ENCODE measurements around the gene ATP2B3.

The ATP2B3 gene

GRCh38 chrX:153549807-153550206, 32.4 kb downstream of the ATP2B3 start:
- Histone ChIP-seq H3K36me3 (ENCODE audit: control insufficient read depth, insufficient read depth, low read length) (no peaks in the 10 kb centered on the region), H3K9ac (no peak overlapping the region), H3K4me2 (ENCODE audit: low read length) (no peak overlapping the region), H2AFZ (no peak overlapping the region), H3K27ac (no peak overlapping the region), H3K27me3 (ENCODE audit: control insufficient read depth, insufficient read depth, low read length) (no peaks in the 10 kb centered on the region), H3K9me3 (ENCODE audit: control insufficient read depth, low read length) (no peaks in the 10 kb centered on the region), H3K79me2 (no peaks in the 10 kb centered on the region), H3K4me3 (ENCODE audit: low read depth, low read length) (no peak overlapping the region), H3K4me1 (no peaks in the 10 kb centered on the region)
- TF ChIP-seq CTCF (IDR thresholded peaks at IDR 0.05): no peak

- Histone ChIP-seq H3K27me3 (ENCODE audit: control insufficient read depth, insufficient read depth, low read length) (no peaks in the 10 kb centered on the region), H2AFZ (no peak overlapping the region), H3K79me2 (no peaks in the 10 kb centered on the region), H3K4me2 (ENCODE audit: low read length) (no peak overlapping the region), H3K36me3 (ENCODE audit: control insufficient read depth, insufficient read depth, low read length) (no peaks in the 10 kb centered on the region), H3K4me3 (ENCODE audit: low read depth, low read length) (no peak overlapping the region), H3K9ac (no peak overlapping the region), H3K27ac (no peak overlapping the region), H3K4me1 (no peaks in the 10 kb centered on the region), H3K9me3 (ENCODE audit: control insufficient read depth, low read length) (no peaks in the 10 kb centered on the region)
- TF ChIP-seq CTCF (IDR thresholded peaks at IDR 0.05): no peak
Measured at GRCh38 chrX:153551135-153551534, 33.7 kb downstream of the ATP2B3 start.

- no peak overlapping the region for H3K9ac ChIP-seq
- no peaks in the 10 kb centered on the region for H3K4me1 ChIP-seq
- H3K36me3 ChIP-seq (ENCODE audit: control insufficient read depth, insufficient read depth, low read length): no peaks in the 10 kb centered on the region
- H3K4me2 ChIP-seq (ENCODE audit: low read length): no peak overlapping the region
- no peaks in the 10 kb centered on the region for H3K79me2 ChIP-seq
- no peak overlapping the region for H3K27ac ChIP-seq
- H3K9me3 ChIP-seq (ENCODE audit: control insufficient read depth, low read length): no peaks in the 10 kb centered on the region
- TF ChIP-seq CTCF (IDR thresholded peaks at IDR 0.05): peak; percentile 51
- H3K27me3 ChIP-seq (ENCODE audit: control insufficient read depth, insufficient read depth, low read length): no peaks in the 10 kb centered on the region
- no peak overlapping the region for H3K4me3 ChIP-seq (ENCODE audit: low read depth, low read length)
- no peak overlapping the region for H2AFZ ChIP-seq
Measured at GRCh38 chrX:153554519-153555167, 37.2 kb downstream of the ATP2B3 start.

- H3K27ac ChIP-seq: no peak overlapping the region
- no peak overlapping the region for H3K4me2 ChIP-seq (ENCODE audit: low read length)
- no peaks in the 10 kb centered on the region for H3K79me2 ChIP-seq
- H3K9ac ChIP-seq: no peak overlapping the region
- H3K36me3 ChIP-seq (ENCODE audit: control insufficient read depth, insufficient read depth, low read length): no peaks in the 10 kb centered on the region
- H3K9me3 ChIP-seq (ENCODE audit: control insufficient read depth, low read length): no peaks in the 10 kb centered on the region
- no peak overlapping the region for H3K4me3 ChIP-seq (ENCODE audit: low read depth, low read length)
- H3K4me1 ChIP-seq: no peaks in the 10 kb centered on the region
- H2AFZ ChIP-seq: no peak overlapping the region
- no peak for TF ChIP-seq CTCF (IDR thresholded peaks at IDR 0.05)
- H3K27me3 ChIP-seq (ENCODE audit: control insufficient read depth, insufficient read depth, low read length): no peaks in the 10 kb centered on the region
Measured at GRCh38 chrX:153556767-153557166, 39.3 kb downstream of the ATP2B3 start.

Data from parathyroid adenoma (tissue), 2 donors.